ENCODE measurements around the gene USP3.

Gene USP3

GRCh38 chr15:63469190-63469589 lies 35.2 kb upstream of the USP3 start:
- H3K36me3 Mint-ChIP-seq: no peaks in the 10 kb centered on the region
- peak overlapping the region; percentile 53 for H3K27ac Mint-ChIP-seq
- DNase-seq (ENCODE audit: low spot score in 2 of 2) (no peak), ATAC-seq (ENCODE audit: low read depth) (no peak)
- no peaks in the 10 kb centered on the region for H3K27me3 Mint-ChIP-seq
- peaks cover 30% of the 10 kb centered on the region for H3K4me1 Mint-ChIP-seq
- no peaks in the 10 kb centered on the region for H3K9me3 Mint-ChIP-seq
- H3K4me3 Mint-ChIP-seq: no peak overlapping the region

GRCh38 chr15:63469984-63470383 lies 34.4 kb upstream of the USP3 start:
- H3K4me3 Mint-ChIP-seq: no peak overlapping the region
- H3K27ac Mint-ChIP-seq: peak overlapping the region; percentile 82
- no peaks in the 10 kb centered on the region for H3K36me3 Mint-ChIP-seq
- no peaks in the 10 kb centered on the region for H3K9me3 Mint-ChIP-seq
- no peaks in the 10 kb centered on the region for H3K27me3 Mint-ChIP-seq
- ATAC-seq (ENCODE audit: low read depth) (no peak), DNase-seq (ENCODE audit: low spot score in 2 of 2) (no peak)
- H3K4me1 Mint-ChIP-seq: peaks cover 34% of the 10 kb centered on the region

DNA sequence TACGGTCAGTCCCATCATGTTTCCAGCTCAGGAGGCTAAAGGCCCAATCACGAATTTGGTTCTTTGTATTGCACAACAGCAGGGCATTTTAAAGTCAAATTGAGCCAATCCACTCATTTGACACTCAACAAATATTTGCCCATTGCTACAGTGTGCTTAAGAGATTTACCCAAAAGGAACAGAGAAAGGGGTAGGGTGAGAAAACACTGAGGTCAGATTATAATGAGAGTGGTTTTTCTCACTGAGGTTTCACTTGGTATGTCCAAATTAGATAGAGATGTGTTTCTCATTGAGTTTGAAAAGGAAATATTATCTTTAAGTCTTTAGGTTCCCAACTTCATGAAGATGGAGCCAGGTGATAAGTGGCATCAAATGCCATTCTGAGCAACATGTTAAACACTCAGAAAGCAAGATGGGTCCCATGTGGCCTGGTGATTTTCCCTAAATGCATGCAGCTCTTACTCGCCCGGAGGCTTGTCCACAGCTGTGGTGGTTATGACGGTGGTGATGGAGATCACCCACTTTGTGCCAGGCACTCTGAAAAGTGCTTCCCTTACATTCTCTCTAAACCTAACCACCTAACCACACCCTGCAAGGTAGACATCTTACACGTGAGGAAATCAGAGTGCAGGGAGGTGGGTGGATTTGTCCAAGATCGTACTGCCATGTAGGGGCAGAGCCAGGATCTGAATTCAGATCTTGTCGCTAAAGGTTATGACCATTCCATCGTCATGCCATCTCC lies 31.2 kb upstream of the USP3 start:
- ATAC-seq (ENCODE audit: low read depth) (peak; percentile 22), DNase-seq (ENCODE audit: low spot score in 2 of 2) (no peak)
- H3K36me3 Mint-ChIP-seq: no peaks in the 10 kb centered on the region
- peak overlapping the region; percentile 96 for H3K27ac Mint-ChIP-seq
- no peaks in the 10 kb centered on the region for H3K27me3 Mint-ChIP-seq
- H3K4me1 Mint-ChIP-seq: peaks cover 38% of the 10 kb centered on the region
- no peaks in the 10 kb centered on the region for H3K9me3 Mint-ChIP-seq
- H3K4me3 Mint-ChIP-seq: no peak overlapping the region

GRCh38 chr15:63473749-63473998 lies 30.7 kb upstream of the USP3 start:
- peaks cover 42% of the 10 kb centered on the region for H3K4me1 Mint-ChIP-seq
- no peaks in the 10 kb centered on the region for H3K27me3 Mint-ChIP-seq
- no peaks in the 10 kb centered on the region for H3K36me3 Mint-ChIP-seq
- DNase-seq (ENCODE audit: low spot score in 2 of 2): no peak
- H3K27ac Mint-ChIP-seq: peak overlapping the region; percentile 96
- ATAC-seq (ENCODE audit: low read depth): peak; percentile 16
- H3K4me3 Mint-ChIP-seq: no peak overlapping the region
- H3K9me3 Mint-ChIP-seq: no peaks in the 10 kb centered on the region

DNA sequence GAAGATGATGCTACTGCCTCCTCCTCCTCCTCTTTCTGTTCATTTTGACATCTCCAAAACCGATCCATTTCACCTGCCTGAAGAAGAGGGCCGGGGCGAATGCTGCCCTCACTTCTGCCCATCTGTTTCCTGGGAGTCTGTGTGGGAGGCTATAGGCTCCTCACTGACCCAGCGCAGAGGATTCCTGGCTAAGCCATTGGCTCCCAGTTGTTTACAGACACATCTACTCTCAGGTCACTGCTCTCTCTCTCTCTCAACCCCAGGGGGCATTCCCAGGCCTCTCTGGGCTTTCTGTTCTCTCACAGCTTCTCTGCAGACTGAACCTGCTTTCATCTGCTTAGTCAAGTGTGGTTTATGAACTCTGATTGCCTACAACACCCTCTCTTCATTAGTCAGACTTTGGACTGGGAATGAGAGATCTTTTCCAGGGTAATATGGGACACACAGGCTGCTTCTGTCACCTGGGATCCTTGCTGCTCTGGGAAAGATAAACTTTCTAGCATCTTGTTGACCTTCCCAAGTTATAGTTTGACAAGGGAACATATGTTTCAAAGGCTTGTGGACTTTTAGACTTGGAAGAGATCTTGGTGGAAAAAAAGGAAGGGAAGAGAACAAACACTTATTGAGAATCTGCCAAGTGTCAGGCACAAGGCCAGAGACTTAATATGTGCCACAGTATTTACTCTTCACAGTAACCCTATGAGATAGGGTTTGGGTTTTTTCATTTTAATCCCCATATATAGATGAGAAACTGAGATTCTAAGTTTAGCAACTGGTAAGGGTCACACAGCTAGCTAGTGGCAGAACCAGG lies 30.2 kb upstream of the USP3 start:
- H3K36me3 Mint-ChIP-seq: no peaks in the 10 kb centered on the region
- peaks cover 43% of the 10 kb centered on the region for H3K4me1 Mint-ChIP-seq
- ATAC-seq (ENCODE audit: low read depth): peak; percentile 82
- H3K27me3 Mint-ChIP-seq: no peaks in the 10 kb centered on the region
- peak; percentile 62 to 77 for DNase-seq (ENCODE audit: low spot score in 2 of 2)
- peak overlapping the region; percentile 96 for H3K27ac Mint-ChIP-seq
- H3K4me3 Mint-ChIP-seq: peak overlapping the region; percentile 74
- no peaks in the 10 kb centered on the region for H3K9me3 Mint-ChIP-seq

GRCh38 chr15:63474810-63475316 lies 29.5 kb upstream of the USP3 start:
- DNase-seq (ENCODE audit: low spot score in 2 of 2): peak; percentile 62 to 70
- no peaks in the 10 kb centered on the region for H3K27me3 Mint-ChIP-seq
- H3K4me3 Mint-ChIP-seq: peak overlapping the region; percentile 74
- peaks cover 44% of the 10 kb centered on the region for H3K4me1 Mint-ChIP-seq
- no peaks in the 10 kb centered on the region for H3K9me3 Mint-ChIP-seq
- peak overlapping the region; percentile 96 for H3K27ac Mint-ChIP-seq
- ATAC-seq (ENCODE audit: low read depth): peak; percentile 59
- no peaks in the 10 kb centered on the region for H3K36me3 Mint-ChIP-seq

DNA sequence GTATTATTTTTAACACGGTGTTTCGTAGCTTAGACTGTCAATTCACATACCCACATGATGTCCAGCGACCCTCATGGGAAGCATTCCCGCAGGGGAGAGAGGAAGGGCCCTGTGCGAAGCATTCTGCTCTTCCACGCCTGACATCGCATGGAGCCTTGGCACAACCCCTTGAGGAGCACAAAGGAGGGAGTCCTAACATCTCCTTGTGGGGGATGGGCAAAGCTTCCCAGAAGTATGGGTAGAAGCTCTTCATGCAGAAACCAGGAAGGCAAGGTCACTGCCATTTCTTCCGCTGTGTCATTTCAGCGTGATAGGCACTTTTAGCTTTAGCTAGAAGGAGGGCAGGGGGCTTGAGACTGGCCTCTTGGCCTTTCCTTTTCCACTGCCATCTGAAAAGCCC lies 28.7 kb upstream of the USP3 start:
- Mint-ChIP-seq H3K36me3 (no peaks in the 10 kb centered on the region), H3K27ac (peak overlapping the region; percentile 96), H3K4me1 (peaks cover 46% of the 10 kb centered on the region), H3K9me3 (no peaks in the 10 kb centered on the region), H3K27me3 (no peaks in the 10 kb centered on the region), H3K4me3 (no peak overlapping the region)
- DNase-seq (ENCODE audit: low spot score in 2 of 2) (no peak), ATAC-seq (ENCODE audit: low read depth) (no peak)

GRCh38 chr15:63476229-63476632 lies 28.2 kb upstream of the USP3 start:
- H3K4me3 Mint-ChIP-seq: no peak overlapping the region

GRCh38 chr15:63478243-63478642 lies 26.1 kb upstream of the USP3 start:
- ATAC-seq (ENCODE audit: low read depth): no peak
- Mint-ChIP-seq H3K4me3 (no peak overlapping the region), H3K27me3 (no peaks in the 10 kb centered on the region), H3K9me3 (no peaks in the 10 kb centered on the region), H3K27ac (peak overlapping the region; percentile 100), H3K36me3 (no peaks in the 10 kb centered on the region), H3K4me1 (peaks cover 45% of the 10 kb centered on the region)
- no peak for DNase-seq (ENCODE audit: low spot score in 2 of 2)

More at GRCh38 chr15:63476229-63476632, 28.2 kb upstream of the USP3 start:
- Mint-ChIP-seq H3K27ac (peak overlapping the region; percentile 96), H3K36me3 (no peaks in the 10 kb centered on the region), H3K9me3 (no peaks in the 10 kb centered on the region), H3K27me3 (no peaks in the 10 kb centered on the region), H3K4me1 (peaks cover 50% of the 10 kb centered on the region)
- ATAC-seq (ENCODE audit: low read depth) (no peak), DNase-seq (ENCODE audit: low spot score in 2 of 2) (no peak)

DNA sequence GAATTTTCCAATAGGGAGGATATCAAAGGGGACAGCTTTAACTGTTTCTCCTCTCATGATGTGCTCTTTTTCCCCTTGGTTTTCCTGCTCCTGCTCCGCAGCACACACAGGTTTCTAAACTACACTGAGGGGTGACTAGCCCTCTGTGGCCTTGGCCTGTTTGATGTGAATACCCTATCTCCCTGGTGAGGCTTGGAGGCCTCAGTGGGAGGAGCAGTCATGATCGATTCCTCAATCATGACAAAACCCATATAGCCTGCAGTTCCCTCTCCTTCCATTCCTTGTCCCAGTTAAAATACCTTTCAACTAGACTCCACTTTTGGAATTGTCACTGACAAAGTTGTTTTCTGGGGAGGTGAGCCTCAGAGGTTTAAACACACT lies 24.0 kb upstream of the USP3 start:
- Mint-ChIP-seq H3K27me3 (no peaks in the 10 kb centered on the region), H3K4me3 (peak overlapping the region; percentile 78), H3K9me3 (no peaks in the 10 kb centered on the region), H3K27ac (peak overlapping the region; percentile 100), H3K36me3 (no peaks in the 10 kb centered on the region), H3K4me1 (peaks cover 43% of the 10 kb centered on the region)
- ATAC-seq (ENCODE audit: low read depth): no peak
- no peak for DNase-seq (ENCODE audit: low spot score in 2 of 2)

DNA sequence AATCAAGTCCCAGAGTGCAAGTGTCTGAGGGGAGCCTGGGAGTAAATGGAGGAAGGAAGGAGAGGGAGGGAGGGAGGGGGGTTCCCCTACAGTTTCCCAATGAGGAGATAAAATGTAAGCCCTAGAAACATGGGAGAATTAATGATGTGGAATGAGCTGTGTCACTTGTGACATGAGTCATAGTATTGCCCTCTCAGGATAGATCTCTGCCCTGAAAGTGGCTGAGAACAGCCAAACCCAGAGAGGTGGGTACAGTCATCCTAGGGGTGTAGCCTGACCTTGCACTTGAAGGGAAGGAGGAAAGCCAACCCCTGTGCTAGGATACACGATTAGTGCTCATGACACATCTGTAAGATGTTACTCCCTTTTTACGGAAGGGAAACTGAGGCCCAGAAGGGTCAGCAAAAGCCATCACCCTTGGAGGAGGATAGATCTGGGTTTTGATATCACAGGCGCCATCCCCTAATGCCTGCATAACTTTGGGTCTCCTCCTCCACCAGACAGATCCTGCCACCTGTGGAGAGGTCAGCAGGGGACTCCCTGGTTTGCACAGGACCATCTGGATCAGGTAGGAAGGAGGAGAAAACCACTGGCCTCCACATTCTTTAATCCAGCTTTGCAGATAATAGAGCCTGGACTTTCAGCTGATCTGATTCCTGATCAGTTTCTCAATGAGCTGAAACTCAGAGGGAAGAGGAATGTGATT lies 23.1 kb upstream of the USP3 start:
- H3K36me3 Mint-ChIP-seq: no peaks in the 10 kb centered on the region
- ATAC-seq (ENCODE audit: low read depth) (no peak), DNase-seq (ENCODE audit: low spot score in 2 of 2) (no peak)
- H3K9me3 Mint-ChIP-seq: no peaks in the 10 kb centered on the region
- peak overlapping the region; percentile 8 for H3K4me3 Mint-ChIP-seq
- no peaks in the 10 kb centered on the region for H3K27me3 Mint-ChIP-seq
- H3K27ac Mint-ChIP-seq: peak overlapping the region; percentile 100
- H3K4me1 Mint-ChIP-seq: peaks cover 39% of the 10 kb centered on the region

DNA sequence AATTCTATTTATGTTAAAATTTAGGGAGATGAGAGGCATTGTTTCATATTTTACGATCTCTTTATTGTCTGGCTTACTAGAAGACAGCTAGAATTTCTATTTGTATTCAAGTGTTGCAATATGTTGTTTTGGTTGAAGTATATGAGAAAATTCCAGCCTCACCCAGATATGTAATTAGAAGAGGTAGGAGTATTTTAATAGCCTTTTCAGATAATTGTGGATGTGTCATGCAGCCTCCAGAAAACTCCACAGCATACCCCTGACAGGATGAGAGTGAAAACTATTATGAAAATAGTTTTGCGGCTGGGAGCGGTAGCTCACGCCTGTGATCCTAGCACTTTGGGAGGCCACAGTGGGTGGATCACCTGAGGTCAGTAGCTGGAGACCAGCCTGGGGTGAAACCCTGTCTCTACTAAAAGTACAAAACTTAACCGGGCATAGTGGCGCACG lies 21.5 kb upstream of the USP3 start:
- H3K36me3 Mint-ChIP-seq: no peaks in the 10 kb centered on the region
- H3K4me3 Mint-ChIP-seq: no peak overlapping the region
- no peak for DNase-seq (ENCODE audit: low spot score in 2 of 2)
- ATAC-seq (ENCODE audit: low read depth): no peak
- H3K27me3 Mint-ChIP-seq: no peaks in the 10 kb centered on the region
- H3K9me3 Mint-ChIP-seq: no peaks in the 10 kb centered on the region
- peaks cover 45% of the 10 kb centered on the region for H3K4me1 Mint-ChIP-seq
- no peak overlapping the region for H3K27ac Mint-ChIP-seq

GRCh38 chr15:63483521-63484371 lies 20.6 kb upstream of the USP3 start:
- DNase-seq (ENCODE audit: low spot score in 2 of 2): no peak
- peak overlapping the region; percentile 90 for H3K27ac Mint-ChIP-seq
- H3K4me1 Mint-ChIP-seq: peaks cover 39% of the 10 kb centered on the region
- no peak for ATAC-seq (ENCODE audit: low read depth)
- no peaks in the 10 kb centered on the region for H3K9me3 Mint-ChIP-seq
- H3K27me3 Mint-ChIP-seq: no peaks in the 10 kb centered on the region
- peak overlapping the region; percentile 60 for H3K4me3 Mint-ChIP-seq
- no peaks in the 10 kb centered on the region for H3K36me3 Mint-ChIP-seq

Measured in memory B cell (primary cell).